Cardiac muscle cell (in vitro differentiated cells and primary cell): Measurements from ENCODE around the gene SLC4A4. TPM values are rescaled to one million over a fixed set of nuclear protein-coding genes. Genes with fewer than 3 reads are reported as not detected.

Experiments
- DNase-seq, 2 donors: peaks; one replicate each; pipeline versions ENCODE4 v3.0.0 to v3.0.0-alpha.2; 2010 to 2017; ENCODE audit warnings: low read depth in 1 of 2, low spot score in 1 of 2
- H3K27ac ChIP-seq: fragments of 200-600 bp; sonication (generic); 2 replicates; pipeline ENCODE4 v1.5.1; 2016
- H3K27me3 ChIP-seq: fragments of 200-600 bp; sonication (generic); 2 replicates; pipeline ENCODE4 v1.6.0; 2016; ENCODE audit warnings: control low read depth
- H3K36me3 ChIP-seq: fragments of 200-600 bp; sonication (generic); 2 replicates; pipeline ENCODE4 v1.5.1; 2016; ENCODE audit warnings: control low read depth
- H3K4me1 ChIP-seq: fragments of 200-600 bp; sonication (generic); 2 replicates; pipeline ENCODE4 v1.8.1; 2017; ENCODE audit warnings: low read depth, mild to moderate bottlenecking, mixed run types
- H3K4me3 ChIP-seq: fragments of 200-600 bp; sonication (generic); 2 replicates; pipeline ENCODE4 v1.5.1; 2016; ENCODE audit warnings: mild to moderate bottlenecking
- H3K9me3 ChIP-seq: fragments of 200-600 bp; sonication (generic); 2 replicates; pipeline ENCODE4 v1.5.1; 2017; ENCODE audit warnings: low read depth, mild to moderate bottlenecking, control low read depth
- CTCF ChIP-seq: IDR thresholded peaks from 2 replicates; pipeline ENCODE4 v1.5.1; 2012; ENCODE audit warnings: low read depth, mild to moderate bottlenecking, low read length
- polyA plus RNA-seq: library from polyadenylated mRNA; unstranded; fragments of >200 nt; fragmentation: Nextera tagmentation; extraction: Ambion mirVana; gene quantifications from 2 replicates; pipeline ENCODE4 v1.2.1, GENCODE V29; 2016
- total RNA-seq: library from RNA; depleted of rRNA; stranded (reverse); fragments of >200 nt; gene quantifications from 2 replicates; pipeline ENCODE4 v1.2.3, GENCODE V29; 2016

The SLC4A4 gene
- total and polyA plus RNA-seq, 2 experiments from 2014 or later, result 12.7 to 31.5 TPM

GRCh38 chr4:71343670-71344466 is 5.0 kb downstream of the SLC4A4 start:
- no peak overlapping the region for H3K4me3 ChIP-seq
- TF ChIP-seq CTCF, result no peak
- H3K4me1 ChIP-seq, result peaks cover 7% of the 10 kb centered on the region
- H3K36me3 ChIP-seq, result no peaks in the 10 kb centered on the region
- DNase-seq, result no peak
- no peak overlapping the region for H3K27ac ChIP-seq
- no peaks in the 10 kb centered on the region for H3K27me3 ChIP-seq
- H3K9me3 ChIP-seq, result no peaks in the 10 kb centered on the region

- no peak overlapping the region for H3K27ac ChIP-seq
- no peaks in the 10 kb centered on the region for H3K27me3 ChIP-seq
- H3K4me3 ChIP-seq, result no peak overlapping the region
- no peaks in the 10 kb centered on the region for H3K9me3 ChIP-seq
- DNase-seq, result no peak
- no peak for TF ChIP-seq CTCF
- peaks cover 7% of the 10 kb centered on the region for H3K4me1 ChIP-seq
- H3K36me3 ChIP-seq, result no peaks in the 10 kb centered on the region
Measured at GRCh38 chr4:71346710-71347109, 7.9 kb downstream of the SLC4A4 start.

GRCh38 chr4:71348586-71348985 is 9.8 kb downstream of the SLC4A4 start:
- H3K27me3 ChIP-seq, result no peaks in the 10 kb centered on the region
- no peak overlapping the region for H3K4me3 ChIP-seq
- no peak for DNase-seq
- H3K4me1 ChIP-seq, result peaks cover 7% of the 10 kb centered on the region
- H3K9me3 ChIP-seq, result no peaks in the 10 kb centered on the region
- no peak overlapping the region for H3K27ac ChIP-seq
- no peak for TF ChIP-seq CTCF
- H3K36me3 ChIP-seq, result no peaks in the 10 kb centered on the region

- H3K27ac ChIP-seq, result peak overlapping the region; percentile 32
Measured at GRCh38 chr4:71355045-71355444, 16.2 kb downstream of the SLC4A4 start.

GRCh38 chr4:71355971-71356370 is 17.2 kb downstream of the SLC4A4 start:
- no peak for TF ChIP-seq CTCF
- DNase-seq, result no peak

More at GRCh38 chr4:71355045-71355444, 16.2 kb downstream of the SLC4A4 start:
- no peaks in the 10 kb centered on the region for H3K27me3 ChIP-seq
- DNase-seq, result no peak
- no peak for TF ChIP-seq CTCF
- peaks cover 13% of the 10 kb centered on the region for H3K4me1 ChIP-seq
- H3K36me3 ChIP-seq, result no peaks in the 10 kb centered on the region
- no peaks in the 10 kb centered on the region for H3K9me3 ChIP-seq
- H3K4me3 ChIP-seq, result no peak overlapping the region

More at GRCh38 chr4:71355971-71356370, 17.2 kb downstream of the SLC4A4 start:
- H3K9me3 ChIP-seq, result no peaks in the 10 kb centered on the region
- no peaks in the 10 kb centered on the region for H3K27me3 ChIP-seq
- no peak overlapping the region for H3K27ac ChIP-seq
- no peaks in the 10 kb centered on the region for H3K36me3 ChIP-seq
- H3K4me1 ChIP-seq, result peaks cover 13% of the 10 kb centered on the region
- H3K4me3 ChIP-seq, result no peak overlapping the region
